ENCODE measurements around the gene CTSO. TPM values are rescaled to one million over a fixed set of nuclear protein-coding genes. Genes with fewer than 3 reads are reported as not detected.

Gene CTSO
- total and polyA plus RNA-seq, 2 of the 8 experiments (the other 6 are each of a cell fraction or from before 2014, with no cell fraction given): 0.39 to 0.41 TPM

GRCh38 chr4:155954939-155955338, 1.3 kb upstream of the CTSO start (continued):
- TF ChIP-seq RBBP5 (IDR thresholded peaks at IDR 0.05; ENCODE audit: borderline replicate concordance, low read depth, low read length): no peak
